Small intestine (tissue), 7 donors: Measurements from ENCODE around the gene UCK1. TPM values are rescaled to one million over a fixed set of nuclear protein-coding genes. Genes with fewer than 3 reads are reported as not detected.

Experiments
- DNase-seq, 2 donors: peaks; one replicate each; pipeline versions ENCODE4 v3.0.0 to v3.0.0-alpha.2; 2013
- FAIRE-seq: peaks from 2 replicates; lab custom pipeline; 2012; peaks lifted over from hg19 to GRCh38; lab: Jason Lieb, UNC
- H3K27ac ChIP-seq, 3 donors: one replicate each; pipeline ENCODE4 v1.5.1; 2013; ENCODE audit warnings: low read length in 2 of 3, mild to moderate bottlenecking in 2 of 3, control low read depth in 1 of 3, inconsistent platforms in 1 of 3, low read depth in 1 of 3, moderate library complexity in 1 of 3
- H3K27me3 ChIP-seq, 3 donors: one replicate each; pipeline ENCODE4 v1.6.1; 2013; ENCODE audit warnings: low read length in 3 of 3, inconsistent platforms in 1 of 3; ENCODE audit not compliant: control insufficient read depth in 3 of 3, insufficient read depth in 3 of 3
- H3K36me3 ChIP-seq, 3 donors: one replicate each; pipeline ENCODE4 v1.6.1; 2013; ENCODE audit warnings: low read length in 3 of 3, inconsistent platforms in 1 of 3, low read depth in 1 of 3, mild to moderate bottlenecking in 1 of 3, moderate library complexity in 1 of 3; ENCODE audit not compliant: control insufficient read depth in 3 of 3, insufficient read depth in 2 of 3
- H3K4me1 ChIP-seq, 3 donors: one replicate each; pipeline ENCODE4 v1.6.1; 2013; ENCODE audit warnings: low read length in 2 of 3, inconsistent platforms in 1 of 3, low read depth in 1 of 3, mild to moderate bottlenecking in 1 of 3, moderate library complexity in 1 of 3; ENCODE audit not compliant: control insufficient read depth in 3 of 3, insufficient read depth in 2 of 3
- H3K4me3 ChIP-seq, 3 donors: one replicate each; pipeline ENCODE4 v1.5.1; 2013; ENCODE audit warnings: low read length in 3 of 3, control low read depth in 1 of 3, inconsistent platforms in 1 of 3, low read depth in 1 of 3, mild to moderate bottlenecking in 1 of 3, moderate library complexity in 1 of 3
- H3K9me3 ChIP-seq, 2 donors: one replicate each; pipeline ENCODE4 v1.6.1; 2013; ENCODE audit warnings: low read depth in 1 of 2, low read length in 1 of 2; ENCODE audit not compliant: control insufficient read depth in 2 of 2, insufficient read depth in 1 of 2
- WGBS, 3 donors: extraction: QIAGEN DNeasy Blood & Tissue Kit; methylation state at CpG; one replicate each; pipeline ENCODE4 v1.1.7; 2013; 5-methylcytosine and 5-hydroxymethylcytosine counted together
- polyA plus RNA-seq, 4 donors: library from polyadenylated mRNA; stranded (reverse) in 3 of 4; unstranded in 1 of 4; fragments of 200-250 nt in 3 of 4; fragments of 120-200 nt in 1 of 4; gene quantifications; one replicate each; pipeline versions ENCODE4 v1.2.1 to v1.2.3, GENCODE V29; 2013
- donor health status: healthy with polysubstance abuse.
- donor health status: control.
- donor health status: control.
- donor health status: Bipolar disorder and iron deficiency.
- donor health status: healthy.

UCK1 gene
- polyA plus RNA-seq, 4 donors, result 18.1 to 40.6 (median 27.7) TPM

DNA sequence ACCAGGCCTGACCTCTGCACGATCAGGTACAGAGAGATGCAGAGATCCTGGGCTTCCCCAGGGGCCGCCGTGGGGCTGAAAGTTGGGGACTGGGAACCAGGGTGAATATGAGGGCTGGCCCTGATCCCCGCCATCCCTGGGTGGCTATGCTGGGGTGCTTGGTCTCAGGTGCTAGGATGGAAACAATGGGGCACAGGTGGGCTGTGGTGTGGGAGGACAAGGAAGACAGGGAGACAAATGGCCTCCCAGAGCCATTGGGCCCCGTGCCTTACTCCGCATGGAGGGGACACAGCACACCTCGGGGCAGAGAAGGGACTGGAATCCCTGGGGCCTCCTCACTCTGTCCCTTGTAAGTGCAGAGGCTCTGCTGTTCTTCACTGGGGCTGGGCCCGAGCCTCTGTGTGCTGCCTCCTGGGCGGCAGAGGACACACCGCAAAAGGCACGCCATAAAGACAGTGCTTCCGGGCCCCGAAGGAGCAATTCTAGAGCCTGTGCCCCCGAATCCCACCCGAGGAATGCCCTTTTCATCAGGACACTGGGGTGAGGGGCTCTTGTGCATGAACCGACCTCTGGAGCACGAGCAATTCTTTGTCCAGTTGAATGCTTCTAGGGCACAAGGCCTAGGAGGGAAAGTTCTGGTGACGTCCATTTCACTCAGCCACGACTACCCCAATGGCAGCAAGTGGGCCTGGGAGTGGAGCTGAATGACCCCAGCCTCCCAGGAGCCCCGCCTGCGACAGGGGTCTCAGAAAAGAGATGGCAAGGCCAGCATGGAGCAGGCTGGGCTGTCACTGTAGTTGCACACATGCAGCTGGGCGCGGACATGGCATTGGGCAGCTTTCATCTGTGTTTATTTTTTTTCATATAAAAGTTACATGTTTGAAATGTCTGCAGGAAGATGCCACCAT, 45.1 kb upstream of the UCK1 start:
- no peak overlapping the region for H3K4me3 ChIP-seq
- no peaks in the 10 kb centered on the region for H3K4me1 ChIP-seq
- no peak overlapping the region for H3K27ac ChIP-seq
- WGBS, 3 donors, result 92 to 95% (median 94%) methylated on average over 23 of the region's 23 CpGs
- DNase-seq, result no peak
- no peak for FAIRE-seq
- no peaks in the 10 kb centered on the region for H3K9me3 ChIP-seq
- H3K27me3 ChIP-seq, result no peaks in the 10 kb centered on the region
- peaks cover 2 to 73% (median 13%) of the 10 kb centered on the region in 3 donors for H3K36me3 ChIP-seq

DNA sequence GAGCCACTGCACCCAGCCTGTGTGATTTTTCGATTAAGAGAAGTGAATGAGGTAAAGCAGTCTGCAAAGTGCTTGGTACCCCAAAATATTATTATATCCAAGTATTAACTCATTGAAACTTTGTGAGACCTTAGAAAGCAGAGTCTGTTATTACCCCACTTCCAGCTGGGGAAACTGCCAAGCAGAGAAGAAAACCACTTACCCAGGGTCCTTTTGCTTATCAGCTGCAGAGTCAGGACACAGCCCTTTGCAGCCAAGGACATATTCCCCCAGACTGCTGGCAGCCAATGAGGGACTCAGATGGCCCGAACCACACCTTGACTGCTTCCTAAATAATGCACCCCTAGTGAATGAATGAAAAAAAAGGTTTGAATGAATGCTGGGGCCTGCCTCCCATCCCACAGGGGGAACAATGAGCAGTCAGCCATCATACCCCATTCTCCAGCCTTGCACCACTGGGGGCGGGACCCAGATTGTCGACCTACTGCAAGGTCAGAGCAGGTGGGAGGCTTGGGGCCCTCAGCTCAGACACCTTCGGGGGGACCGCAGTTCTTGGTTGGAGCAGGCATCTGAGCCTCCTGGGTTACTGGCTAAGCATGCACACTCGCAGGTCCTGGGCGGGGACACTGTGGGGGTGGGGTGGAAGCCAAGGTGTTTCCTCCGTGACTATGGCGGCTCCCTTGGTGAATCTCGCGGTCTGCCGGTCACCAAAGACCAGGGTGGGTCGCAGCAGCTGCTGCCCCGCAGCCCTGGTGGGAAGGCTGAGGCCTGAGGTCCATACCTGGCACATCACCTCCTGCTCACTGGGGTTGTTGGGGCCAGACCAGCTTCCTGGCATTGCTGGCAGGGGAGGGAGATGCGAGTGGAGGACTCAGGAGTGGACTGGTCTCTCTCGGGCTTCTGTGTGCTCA, 43.9 kb upstream of the UCK1 start:
- peaks cover 2 to 65% (median 8%) of the 10 kb centered on the region in 3 donors for H3K36me3 ChIP-seq
- 91 to 96% (median 95%) methylated on average over 17 of the region's 17 CpGs for WGBS, 3 donors
- H3K4me3 ChIP-seq, result no peak overlapping the region
- H3K27me3 ChIP-seq, result no peaks in the 10 kb centered on the region
- DNase-seq (no peak), FAIRE-seq (no peak)
- no peak overlapping the region for H3K27ac ChIP-seq
- no peaks in the 10 kb centered on the region for H3K4me1 ChIP-seq
- H3K9me3 ChIP-seq, result no peaks in the 10 kb centered on the region

DNA sequence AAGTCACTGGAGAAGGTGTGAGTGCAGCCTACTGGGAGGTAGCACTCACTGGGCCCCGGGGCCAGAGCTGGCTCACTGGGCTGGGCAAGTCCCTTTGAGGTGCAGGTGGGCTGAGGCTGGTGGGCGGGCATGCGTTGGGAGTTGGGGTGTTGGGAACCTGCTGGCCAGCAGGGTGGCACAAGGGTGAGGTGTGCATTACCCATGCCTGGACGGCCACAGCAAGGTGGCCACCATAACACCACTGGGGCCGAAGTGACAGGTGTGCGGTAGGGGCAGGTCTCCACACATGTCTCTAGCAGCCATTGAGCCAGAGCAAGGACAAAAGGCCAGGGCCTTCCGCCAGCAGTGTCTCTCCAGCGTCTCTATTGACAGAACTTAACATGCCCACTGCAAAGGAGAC, 36.8 kb upstream of the UCK1 start:
- H3K27me3 ChIP-seq, result no peaks in the 10 kb centered on the region
- FAIRE-seq (no peak), DNase-seq (no peak)
- no peak overlapping the region for H3K4me3 ChIP-seq
- H3K27ac ChIP-seq, result no peak overlapping the region
- H3K9me3 ChIP-seq, result no peaks in the 10 kb centered on the region
- no peaks in the 10 kb centered on the region for H3K4me1 ChIP-seq
- peaks cover 0 to 13% (median 6%) of the 10 kb centered on the region in 3 donors for H3K36me3 ChIP-seq
- 95 to 98% (median 96%) methylated on average over 8 of the region's 8 CpGs for WGBS, 3 donors

DNA sequence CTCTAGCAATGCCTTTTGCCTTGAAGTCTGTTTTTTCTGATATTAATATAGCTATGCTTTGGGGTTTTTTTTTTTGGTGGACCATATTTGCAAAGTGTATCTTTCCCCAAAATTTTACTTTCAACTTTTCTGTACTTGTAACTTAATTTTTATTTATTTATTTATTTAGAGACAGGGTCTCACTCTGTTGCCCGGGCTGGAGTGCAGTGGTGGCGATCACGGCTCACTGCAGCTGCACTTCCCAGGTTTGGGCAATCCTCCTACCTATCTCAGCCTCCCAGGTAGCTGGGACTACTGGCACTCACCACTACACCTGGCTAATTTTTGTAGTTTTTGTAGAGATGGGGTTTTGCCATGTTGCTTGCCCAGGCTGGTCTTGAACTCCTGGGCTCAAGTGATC, 35.1 kb upstream of the UCK1 start:
- 96 to 98% (median 97%) methylated on average over 3 of the region's 3 CpGs for WGBS, 3 donors
- H3K4me1 ChIP-seq, result no peaks in the 10 kb centered on the region
- no peak overlapping the region for H3K27ac ChIP-seq
- DNase-seq, result no peak
- no peak overlapping the region for H3K4me3 ChIP-seq
- peaks cover 0 to 11% (median 4%) of the 10 kb centered on the region in 3 donors for H3K36me3 ChIP-seq
- no peak for FAIRE-seq
- H3K9me3 ChIP-seq, result peaks cover 0 to 6% of the 10 kb centered on the region in 2 donors
- H3K27me3 ChIP-seq, result no peaks in the 10 kb centered on the region

DNA sequence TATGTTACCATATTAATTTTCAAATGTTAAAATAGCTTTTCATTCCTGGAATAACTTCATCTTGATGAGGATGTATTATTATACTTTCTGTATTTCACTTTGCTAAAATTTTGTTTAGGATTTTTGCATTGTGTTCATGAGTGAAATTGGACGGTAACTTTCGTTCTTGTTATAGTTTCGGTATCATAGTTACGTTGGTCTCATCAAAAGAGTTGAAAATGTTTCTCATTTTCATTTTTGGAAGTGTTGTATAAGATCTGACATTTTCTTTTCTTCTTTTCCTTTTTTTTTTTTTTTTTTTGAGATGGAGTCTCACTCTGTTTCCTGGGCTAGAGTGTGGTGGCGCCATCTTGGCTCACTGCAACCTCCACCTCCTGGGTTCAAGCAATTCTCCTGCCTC, 34.3 kb upstream of the UCK1 start:
- Histone ChIP-seq H3K4me3 (no peak overlapping the region), H3K36me3 (peaks cover 0 to 8% (median 4%) of the 10 kb centered on the region in 3 donors), H3K4me1 (no peaks in the 10 kb centered on the region), H3K9me3 (peaks cover 0 to 6% of the 10 kb centered on the region in 2 donors), H3K27ac (no peak overlapping the region), H3K27me3 (no peaks in the 10 kb centered on the region)
- DNase-seq, result no peak
- WGBS, 3 donors, result 78 to 92% (median 81%) methylated on average over 5 of the region's 5 CpGs
- no peak for FAIRE-seq

DNA sequence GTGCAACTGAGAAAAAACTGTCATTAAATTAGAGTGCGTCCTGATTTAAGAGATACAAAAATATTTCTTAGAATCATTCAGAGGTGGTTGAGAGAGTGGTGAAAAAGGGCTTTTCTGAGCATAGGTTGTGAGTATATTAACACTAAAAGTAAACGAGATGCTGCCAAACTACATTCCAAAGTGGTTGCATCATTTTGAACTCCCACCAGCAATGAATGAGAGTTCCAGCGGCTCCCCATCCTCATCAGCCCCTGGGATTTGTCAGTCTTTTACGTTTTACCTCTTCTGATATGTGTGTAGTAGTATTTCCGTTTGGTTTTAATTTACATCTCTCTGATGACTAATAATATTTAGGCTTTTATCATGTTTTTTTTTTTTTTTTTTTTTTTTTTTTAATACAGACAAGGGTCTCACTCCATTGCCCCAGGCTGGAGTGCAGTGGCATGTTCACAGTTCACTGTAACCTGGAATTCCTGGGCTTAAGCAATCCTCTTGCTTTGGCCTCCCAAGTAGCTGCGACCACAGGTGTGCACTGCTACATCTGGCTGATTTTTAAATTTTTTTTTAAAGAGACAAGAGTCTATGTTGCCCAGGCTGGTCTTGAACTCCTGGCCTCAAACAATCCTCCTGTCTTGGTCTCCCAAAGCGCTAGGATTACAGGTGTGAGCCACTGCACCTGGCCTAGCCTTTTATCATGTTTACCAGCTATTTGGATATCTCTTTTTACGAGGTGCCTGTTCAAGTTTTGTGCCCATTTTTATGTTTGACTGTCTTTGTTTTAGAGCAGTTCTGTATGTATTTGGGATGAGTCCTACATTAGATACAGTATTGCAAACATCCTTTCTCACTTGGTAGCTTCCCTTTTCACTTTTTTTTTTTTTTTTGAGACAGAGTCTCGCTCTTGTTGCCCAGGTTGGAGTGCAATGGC, 31.2 kb upstream of the UCK1 start:
- WGBS, 3 donors, result 61 to 68% (median 67%) methylated on average over 9 of the region's 9 CpGs
- Histone ChIP-seq H3K27me3 (no peaks in the 10 kb centered on the region), H3K9me3 (peaks cover 0 to 9% of the 10 kb centered on the region in 2 donors), H3K4me3 (no peak overlapping the region), H3K27ac (no peak overlapping the region), H3K4me1 (no peaks in the 10 kb centered on the region), H3K36me3 (peaks cover 0 to 3% (median 0%) of the 10 kb centered on the region in 3 donors)
- FAIRE-seq, result no peak
- peak in 1 of 2 donors; percentile 12 for DNase-seq

DNA sequence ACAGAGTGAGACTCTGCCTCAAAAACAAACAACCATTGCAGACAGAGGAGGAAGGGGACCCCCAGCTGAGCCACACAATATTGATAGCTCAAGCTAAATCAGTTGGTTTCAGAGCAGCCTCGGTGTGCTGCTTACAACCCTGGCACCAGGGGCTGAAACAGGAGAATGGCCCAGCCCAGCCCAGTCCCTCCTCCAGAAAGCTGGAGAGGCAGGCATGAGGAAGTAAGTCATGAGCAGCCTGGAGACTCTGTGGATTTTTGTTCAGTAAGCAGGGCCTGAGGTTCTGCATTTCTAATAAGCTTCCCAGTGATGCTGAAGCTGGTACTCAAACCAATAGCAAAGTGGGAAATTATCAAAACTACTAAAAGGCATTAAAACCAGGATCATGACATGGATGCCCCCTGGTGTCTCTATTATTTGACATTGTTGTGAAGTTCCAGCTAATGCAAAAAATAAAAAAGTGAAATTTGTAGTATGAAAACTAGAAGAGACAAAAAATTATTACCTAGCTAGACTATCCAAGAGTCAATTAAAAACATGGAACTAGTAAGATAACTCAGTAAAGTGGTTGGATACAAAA, 28.4 kb upstream of the UCK1 start:
- WGBS, 3 donors, result 79 to 88% (median 83%) methylated on average over 1 of the region's 1 CpG
- no peak overlapping the region for H3K4me3 ChIP-seq
- no peak for DNase-seq

More for the DNA sequence above, 28.4 kb upstream of the UCK1 start:
- peaks cover 0 to 10% (median 2%) of the 10 kb centered on the region in 3 donors for H3K27me3 ChIP-seq
- peaks cover 0 to 6% (median 0%) of the 10 kb centered on the region in 3 donors for H3K36me3 ChIP-seq
- H3K27ac ChIP-seq, result no peak overlapping the region
- FAIRE-seq, result no peak
- H3K4me1 ChIP-seq, result no peaks in the 10 kb centered on the region
- H3K9me3 ChIP-seq, result peaks cover 0 to 9% of the 10 kb centered on the region in 2 donors
